ENCODE results near the gene SLC25A21.

SLC25A21 gene

GRCh38 chr14:37114559-37114958 is 57.8 kb downstream of the SLC25A21 start:
- no peaks in the 10 kb centered on the region for H3K27me3 ChIP-seq (ENCODE audit: insufficient read depth, low read length)
- H3K4me1 ChIP-seq (ENCODE audit: insufficient read depth, low read length) = peaks cover 8% of the 10 kb centered on the region; the same call in 1 of the 2 replicates
- H3K4me3 ChIP-seq (ENCODE audit: low read length) = no peak overlapping the region
- no peak overlapping the region for H3K27ac ChIP-seq (ENCODE audit: low read length)
- peaks cover 7% of the 10 kb centered on the region for H3K9me3 ChIP-seq (ENCODE audit: insufficient read depth, low read depth, low read length)
- no peak overlapping the region for H3K9ac ChIP-seq (ENCODE audit: low read depth, low read length)
- H3K36me3 ChIP-seq (ENCODE audit: insufficient read depth, low read depth, low read length) = no peaks in the 10 kb centered on the region

GRCh38 chr14:37114002-37114401 is 58.4 kb downstream of the SLC25A21 start:
- Histone ChIP-seq H3K4me1 (ENCODE audit: insufficient read depth, low read length) (peaks cover 8% of the 10 kb centered on the region; the same call in 1 of the 2 replicates), H3K36me3 (ENCODE audit: insufficient read depth, low read depth, low read length) (no peaks in the 10 kb centered on the region), H3K27ac (ENCODE audit: low read length) (no peak overlapping the region), H3K27me3 (ENCODE audit: insufficient read depth, low read length) (no peaks in the 10 kb centered on the region), H3K9me3 (ENCODE audit: insufficient read depth, low read depth, low read length) (peaks cover 7% of the 10 kb centered on the region), H3K4me3 (ENCODE audit: low read length) (no peak overlapping the region), H3K9ac (ENCODE audit: low read depth, low read length) (no peak overlapping the region)

- Histone ChIP-seq H3K9me3 (ENCODE audit: insufficient read depth, low read depth, low read length) (no peaks in the 10 kb centered on the region), H3K4me1 (ENCODE audit: insufficient read depth, low read length) (no peaks in the 10 kb centered on the region), H3K36me3 (ENCODE audit: insufficient read depth, low read depth, low read length) (no peaks in the 10 kb centered on the region), H3K4me3 (ENCODE audit: low read length) (no peak overlapping the region), H3K27me3 (ENCODE audit: insufficient read depth, low read length) (no peaks in the 10 kb centered on the region), H3K27ac (ENCODE audit: low read length) (no peak overlapping the region), H3K9ac (ENCODE audit: low read depth, low read length) (no peak overlapping the region)
Measured at GRCh38 chr14:37098132-37098531, 74.3 kb downstream of the SLC25A21 start.

- H3K36me3 ChIP-seq (ENCODE audit: insufficient read depth, low read depth, low read length) = no peaks in the 10 kb centered on the region
- no peak overlapping the region for H3K27ac ChIP-seq (ENCODE audit: low read length)
- H3K4me1 ChIP-seq (ENCODE audit: insufficient read depth, low read length) = 0 out of 2 replicates have a peak, but pooled peaks cover 3% of the 10 kb centered on the region
- no peaks in the 10 kb centered on the region for H3K9me3 ChIP-seq (ENCODE audit: insufficient read depth, low read depth, low read length)
- H3K27me3 ChIP-seq (ENCODE audit: insufficient read depth, low read length) = no peaks in the 10 kb centered on the region
- no peak overlapping the region for H3K4me3 ChIP-seq (ENCODE audit: low read length)
- no peak overlapping the region for H3K9ac ChIP-seq (ENCODE audit: low read depth, low read length)
Measured at GRCh38 chr14:37094502-37094901, 77.9 kb downstream of the SLC25A21 start.

GRCh38 chr14:37093364-37093763 is 79.0 kb downstream of the SLC25A21 start:
- H3K36me3 ChIP-seq (ENCODE audit: insufficient read depth, low read depth, low read length) = no peaks in the 10 kb centered on the region
- no peak overlapping the region for H3K27ac ChIP-seq (ENCODE audit: low read length)
- no peak overlapping the region for H3K4me3 ChIP-seq (ENCODE audit: low read length)

GRCh38 chr14:37091651-37092050 is 80.8 kb downstream of the SLC25A21 start:
- Histone ChIP-seq H3K4me3 (ENCODE audit: low read length) (no peak overlapping the region), H3K9me3 (ENCODE audit: insufficient read depth, low read depth, low read length) (no peaks in the 10 kb centered on the region), H3K9ac (ENCODE audit: low read depth, low read length) (no peak overlapping the region), H3K4me1 (ENCODE audit: insufficient read depth, low read length) (0 out of 2 replicates have a peak, but pooled peaks cover 3% of the 10 kb centered on the region), H3K36me3 (ENCODE audit: insufficient read depth, low read depth, low read length) (no peaks in the 10 kb centered on the region), H3K27me3 (ENCODE audit: insufficient read depth, low read length) (no peaks in the 10 kb centered on the region), H3K27ac (ENCODE audit: low read length) (no peak overlapping the region)

More at GRCh38 chr14:37093364-37093763, 79.0 kb downstream of the SLC25A21 start:
- Histone ChIP-seq H3K4me1 (ENCODE audit: insufficient read depth, low read length) (0 out of 2 replicates have a peak, but pooled peaks cover 3% of the 10 kb centered on the region), H3K9me3 (ENCODE audit: insufficient read depth, low read depth, low read length) (no peaks in the 10 kb centered on the region), H3K27me3 (ENCODE audit: insufficient read depth, low read length) (no peaks in the 10 kb centered on the region), H3K9ac (ENCODE audit: low read depth, low read length) (no peak overlapping the region)

GRCh38 chr14:37090026-37090425 is 82.4 kb downstream of the SLC25A21 start:
- Histone ChIP-seq H3K36me3 (ENCODE audit: insufficient read depth, low read depth, low read length) (no peaks in the 10 kb centered on the region), H3K27me3 (ENCODE audit: insufficient read depth, low read length) (no peaks in the 10 kb centered on the region), H3K4me3 (ENCODE audit: low read length) (no peak overlapping the region), H3K4me1 (ENCODE audit: insufficient read depth, low read length) (0 out of 2 replicates have a peak, but pooled peaks cover 3% of the 10 kb centered on the region), H3K9ac (ENCODE audit: low read depth, low read length) (no peak overlapping the region), H3K27ac (ENCODE audit: low read length) (no peak overlapping the region), H3K9me3 (ENCODE audit: insufficient read depth, low read depth, low read length) (no peaks in the 10 kb centered on the region)

- Histone ChIP-seq H3K4me1 (ENCODE audit: insufficient read depth, low read length) (0 out of 2 replicates have a peak, but pooled peaks cover 3% of the 10 kb centered on the region), H3K36me3 (ENCODE audit: insufficient read depth, low read depth, low read length) (no peaks in the 10 kb centered on the region), H3K9ac (ENCODE audit: low read depth, low read length) (no peak overlapping the region), H3K9me3 (ENCODE audit: insufficient read depth, low read depth, low read length) (no peaks in the 10 kb centered on the region), H3K4me3 (ENCODE audit: low read length) (no peak overlapping the region), H3K27me3 (ENCODE audit: insufficient read depth, low read length) (no peaks in the 10 kb centered on the region), H3K27ac (ENCODE audit: low read length) (no peak overlapping the region)
Measured at GRCh38 chr14:37089410-37089809, 83.0 kb downstream of the SLC25A21 start.

- Histone ChIP-seq H3K4me1 (ENCODE audit: insufficient read depth, low read length) (0 out of 2 replicates have a peak, but pooled peaks cover 3% of the 10 kb centered on the region), H3K9me3 (ENCODE audit: insufficient read depth, low read depth, low read length) (no peaks in the 10 kb centered on the region), H3K27me3 (ENCODE audit: insufficient read depth, low read length) (no peaks in the 10 kb centered on the region), H3K4me3 (ENCODE audit: low read length) (no peak overlapping the region), H3K27ac (ENCODE audit: low read length) (no peak overlapping the region), H3K36me3 (ENCODE audit: insufficient read depth, low read depth, low read length) (no peaks in the 10 kb centered on the region), H3K9ac (ENCODE audit: low read depth, low read length) (no peak overlapping the region)
Measured at GRCh38 chr14:37088356-37089215, 83.8 kb downstream of the SLC25A21 start.

- Histone ChIP-seq H3K27me3 (ENCODE audit: insufficient read depth, low read length) (no peaks in the 10 kb centered on the region), H3K36me3 (ENCODE audit: insufficient read depth, low read depth, low read length) (no peaks in the 10 kb centered on the region), H3K4me3 (ENCODE audit: low read length) (no peak overlapping the region), H3K27ac (ENCODE audit: low read length) (no peak overlapping the region), H3K4me1 (ENCODE audit: insufficient read depth, low read length) (0 out of 2 replicates have a peak, but pooled peaks cover 3% of the 10 kb centered on the region), H3K9me3 (ENCODE audit: insufficient read depth, low read depth, low read length) (no peaks in the 10 kb centered on the region), H3K9ac (ENCODE audit: low read depth, low read length) (no peak overlapping the region)
Measured at GRCh38 chr14:37087520-37087919, 84.9 kb downstream of the SLC25A21 start.

- Histone ChIP-seq H3K4me3 (ENCODE audit: low read length) (no peak overlapping the region), H3K9me3 (ENCODE audit: insufficient read depth, low read depth, low read length) (no peaks in the 10 kb centered on the region), H3K27ac (ENCODE audit: low read length) (no peak overlapping the region), H3K9ac (ENCODE audit: low read depth, low read length) (no peak overlapping the region), H3K36me3 (ENCODE audit: insufficient read depth, low read depth, low read length) (no peaks in the 10 kb centered on the region), H3K27me3 (ENCODE audit: insufficient read depth, low read length) (no peaks in the 10 kb centered on the region), H3K4me1 (ENCODE audit: insufficient read depth, low read length) (no peaks in the 10 kb centered on the region)
Measured at GRCh38 chr14:37083599-37083998, 88.8 kb downstream of the SLC25A21 start.

- no peaks in the 10 kb centered on the region for H3K36me3 ChIP-seq (ENCODE audit: insufficient read depth, low read depth, low read length)
- H3K9ac ChIP-seq (ENCODE audit: low read depth, low read length) = no peak overlapping the region
- H3K27me3 ChIP-seq (ENCODE audit: insufficient read depth, low read length) = no peaks in the 10 kb centered on the region
- no peak overlapping the region for H3K4me3 ChIP-seq (ENCODE audit: low read length)
- no peaks in the 10 kb centered on the region for H3K4me1 ChIP-seq (ENCODE audit: insufficient read depth, low read length)
- no peaks in the 10 kb centered on the region for H3K9me3 ChIP-seq (ENCODE audit: insufficient read depth, low read depth, low read length)
- no peak overlapping the region for H3K27ac ChIP-seq (ENCODE audit: low read length)
Measured at GRCh38 chr14:37082449-37082848, 90.0 kb downstream of the SLC25A21 start.

Data from iPS-20b (cell line).